SU-DHL-6 (cell line): ENCODE measurements around the gene PKHD1.

ENCODE experiments used
- H2AFZ ChIP-seq: fragments of 200-600 bp; sonication (generic); 2 replicates; pipeline ENCODE4 v1.6.1; 2014; ENCODE audit warnings: low read depth, mild to moderate bottlenecking, moderate library complexity, mixed read lengths, antibody characterized with exemption, low read length; ENCODE audit not compliant: severe bottlenecking
- H3F3A ChIP-seq: fragments of 200-600 bp; shearing (Covaris generic); 2 replicates; pipeline ENCODE4 v1.6.0; 2016; ENCODE audit warnings: antibody characterized with exemption, mild to moderate bottlenecking; ENCODE audit not compliant: insufficient read depth
- H3K27ac ChIP-seq: fragments of 200-600 bp; sonication (generic); 2 replicates; pipeline ENCODE4 v1.5.1; 2016; ENCODE audit warnings: low read depth, mild to moderate bottlenecking, low read length, moderate library complexity, mixed read lengths
- H3K27me3 ChIP-seq: fragments of 200-600 bp; sonication (generic), shearing (Covaris generic); 2 replicates; pipeline ENCODE4 v1.6.0; 2014; ENCODE audit warnings: mild to moderate bottlenecking, low read length
- H3K36me3 ChIP-seq: fragments of 200-600 bp; sonication (generic); 2 replicates; pipeline ENCODE4 v1.6.1; 2014; ENCODE audit warnings: mild to moderate bottlenecking, low read length, mixed read lengths
- H3K4me2 ChIP-seq: fragments of 300-600, 200-600 bp; shearing (Covaris generic), sonication (generic); 2 replicates; pipeline ENCODE4 v1.6.0; 2014; ENCODE audit warnings: low read length, low read depth, mild to moderate bottlenecking; ENCODE audit not compliant: poor library complexity, severe bottlenecking
- H3K4me3 ChIP-seq: fragments of 200-600 bp; sonication (generic); 2 replicates; pipeline ENCODE4 v1.5.1; 2014; ENCODE audit warnings: antibody characterized with exemption, low read length, mild to moderate bottlenecking, mixed read lengths; ENCODE audit not compliant: insufficient read depth, poor library complexity, severe bottlenecking
- H3K79me2 ChIP-seq: fragments of 200-600 bp; sonication (generic); 2 replicates; pipeline ENCODE4 v1.6.1; 2014; ENCODE audit warnings: mild to moderate bottlenecking, low read length, moderate library complexity; ENCODE audit not compliant: insufficient read depth
- H3K9ac ChIP-seq: fragments of 200-600 bp; sonication (generic); 2 replicates; pipeline ENCODE4 v1.7.0; 2014; ENCODE audit warnings: mild to moderate bottlenecking, low read length
- H3K9me2 ChIP-seq: fragments of 200-600 bp; sonication (generic); replicated peaks from 2 replicates; pipeline ENCODE4 v1.6.1; 2014; ENCODE audit warnings: low read length; ENCODE audit not compliant: insufficient read depth
- H3K9me3 ChIP-seq: fragments of 200-600 bp; sonication (generic); 2 replicates; pipeline ENCODE4 v1.6.1; 2014; ENCODE audit warnings: low read length, mixed read lengths; ENCODE audit not compliant: insufficient read depth
- H4K20me1 ChIP-seq: fragments of 200-600 bp; sonication (generic); 2 replicates; pipeline ENCODE4 v1.6.1; 2014; ENCODE audit warnings: low read depth, mild to moderate bottlenecking, antibody characterized with exemption, low read length, moderate library complexity, mixed read lengths
- CTCF ChIP-seq: fragments of 200-600 bp; sonication (generic); IDR thresholded peaks from one replicate; pipeline ENCODE4 v1.5.1; 2017; ENCODE audit warnings: antibody characterized with exemption, mild to moderate bottlenecking, low read length, moderate library complexity; ENCODE audit not compliant: insufficient read depth, poor library complexity, severe bottlenecking
- EZH2phosphoT487 ChIP-seq: fragments of 200-600 bp; sonication (generic), shearing (Covaris generic); conservative IDR thresholded peaks from 2 replicates; pipeline ENCODE4 v1.6.1; 2018; ENCODE audit warnings: mild to moderate bottlenecking, antibody characterized with exemption, low read length, moderate library complexity, mixed read lengths

Gene PKHD1

GRCh38 chr6:51839726-51840374 lies 247.6 kb downstream of the PKHD1 start:
- TF ChIP-seq CTCF (no peak), EZH2phosphoT487 (no peak)
- Histone ChIP-seq H3K79me2 (no peaks in the 10 kb centered on the region), H4K20me1 (no peaks in the 10 kb centered on the region), H3K9me2 (no peaks in the 10 kb centered on the region), H2AFZ (no peak overlapping the region), H3K27me3 (no peaks in the 10 kb centered on the region), H3K9me3 (no peaks in the 10 kb centered on the region), H3K4me3 (no peak overlapping the region), H3K36me3 (no peaks in the 10 kb centered on the region), H3K27ac (no peak overlapping the region), H3F3A (no peaks in the 10 kb centered on the region), H3K9ac (no peak overlapping the region), H3K4me2 (no peak overlapping the region)

DNA sequence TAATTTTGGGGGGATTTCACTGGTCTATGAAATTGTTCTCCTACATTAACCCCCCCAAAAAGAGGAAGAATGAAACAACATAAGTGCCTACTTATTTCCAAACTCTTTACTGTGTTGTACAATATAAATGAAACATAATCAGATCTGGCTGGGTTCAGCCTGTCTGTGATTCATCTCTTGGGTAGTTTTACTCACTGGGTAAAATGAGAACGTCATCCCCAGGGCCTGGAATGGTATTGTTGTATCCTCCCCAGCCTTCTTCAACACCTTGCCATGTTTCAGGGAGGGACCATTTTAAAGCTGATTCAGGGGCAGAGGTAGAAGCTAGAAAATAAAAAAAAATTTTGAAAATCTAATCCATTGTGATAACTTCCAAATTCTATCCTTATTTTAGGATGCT lies 256.7 kb downstream of the PKHD1 start:
- Histone ChIP-seq H3K27me3 (no peaks in the 10 kb centered on the region), H3K9ac (no peak overlapping the region), H3F3A (no peaks in the 10 kb centered on the region), H3K4me3 (no peak overlapping the region), H3K4me2 (no peak overlapping the region), H3K9me2 (no peaks in the 10 kb centered on the region), H3K27ac (no peak overlapping the region), H3K79me2 (no peaks in the 10 kb centered on the region), H2AFZ (no peak overlapping the region), H3K36me3 (no peaks in the 10 kb centered on the region), H4K20me1 (no peaks in the 10 kb centered on the region), H3K9me3 (no peaks in the 10 kb centered on the region)
- TF ChIP-seq EZH2phosphoT487 (no peak), CTCF (no peak)

DNA sequence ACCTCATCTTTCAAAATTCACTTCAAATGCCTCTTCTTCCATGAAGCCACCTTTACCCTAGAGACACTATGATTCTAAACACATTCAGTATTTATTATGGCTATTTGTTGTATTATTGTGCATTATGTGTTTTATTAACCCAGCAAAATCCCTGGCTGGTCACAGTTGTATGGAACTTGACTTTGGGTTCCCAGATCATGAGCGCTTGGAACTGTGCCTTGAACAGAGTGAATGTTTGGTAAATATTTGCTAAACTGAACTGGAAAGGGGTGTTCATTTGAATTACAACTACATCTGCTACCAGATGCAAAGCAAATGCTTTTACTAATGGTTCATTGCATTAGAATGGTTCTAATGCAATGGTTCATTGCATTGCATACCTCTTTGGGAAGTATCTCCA lies 259.8 kb downstream of the PKHD1 start:
- no peak overlapping the region for H2AFZ ChIP-seq
- no peak overlapping the region for H3K9ac ChIP-seq
- no peaks in the 10 kb centered on the region for H3K9me2 ChIP-seq
- no peaks in the 10 kb centered on the region for H3K79me2 ChIP-seq
- H4K20me1 ChIP-seq: no peaks in the 10 kb centered on the region
- H3K4me3 ChIP-seq: no peak overlapping the region
- no peaks in the 10 kb centered on the region for H3K36me3 ChIP-seq
- no peaks in the 10 kb centered on the region for H3K27me3 ChIP-seq
- H3K9me3 ChIP-seq: no peaks in the 10 kb centered on the region
- H3K27ac ChIP-seq: no peak overlapping the region
- H3F3A ChIP-seq: no peaks in the 10 kb centered on the region
- no peak overlapping the region for H3K4me2 ChIP-seq
- no peak for TF ChIP-seq CTCF
- TF ChIP-seq EZH2phosphoT487: no peak
